K562 (cell line): ENCODE data around the gene WLS.

Source experiments
- ARID2 ChIP-seq: fragments of 450-650 bp; IDR thresholded peaks from 2 replicates; pipeline ENCODE4 v1.6.1; 2017; ENCODE audit warnings: antibody characterized with exemption, mild to moderate bottlenecking
- BRCA1 ChIP-seq, 2 experiments: fragments of 450-650 bp in 1 of 2; sonication (generic) in 1 of 2; formaldehyde crosslinking in 1 of 2; IDR thresholded peaks; 2 replicates each; pipeline versions ENCODE4 v1.5.0 to v1.6.1; 2017 to 2020; ENCODE audit warnings: mild to moderate bottlenecking in 1 of 2, missing genetic modification reagents in 1 of 2
- MAFF ChIP-seq: IDR thresholded peaks from 2 replicates; pipeline ENCODE4 v1.6.1; 2012; ENCODE audit warnings: low read length, improper control_type of control experiment
- NCOR1 ChIP-seq: fragments of 450-650 bp; IDR thresholded peaks from 2 replicates; pipeline ENCODE4 v1.6.1; 2016; ENCODE audit warnings: mild to moderate bottlenecking, moderate library complexity
- PTRF ChIP-seq: fragments of 450-650 bp; IDR thresholded peaks from 2 replicates; pipeline ENCODE4 v1.6.1; 2016; ENCODE audit warnings: mild to moderate bottlenecking, missing genetic modification characterization, missing compliant biosample characterization
- TAF1 ChIP-seq: IDR thresholded peaks from 2 replicates; pipeline ENCODE4 v1.6.1; 2011; ENCODE audit warnings: mild to moderate bottlenecking, low read length, moderate library complexity; ENCODE audit not compliant: insufficient read depth, control insufficient read depth, severe bottlenecking; ENCODE audit errors: extremely low read depth
- U2AF2 ChIP-seq: fragments of 200-400 bp; formaldehyde crosslinking; optimal IDR thresholded peaks from 2 replicates; pipeline ENCODE3; 2017; ENCODE audit warnings: low read depth, mild to moderate bottlenecking, low read length
- YY1 ChIP-seq, 3 experiments: IDR thresholded peaks; 2 replicates each; pipeline ENCODE4 v1.6.1; 2011; ENCODE audit warnings: low read length in 2 of 3, mild to moderate bottlenecking in 2 of 3, moderate library complexity in 2 of 3, borderline replicate concordance in 1 of 3, control low read depth in 1 of 3, low read depth in 1 of 3; ENCODE audit not compliant: insufficient read depth in 3 of 3, insufficient replicate concordance in 2 of 3, control insufficient read depth in 1 of 3, insufficient read length in 1 of 3; ENCODE audit errors: extremely low read depth in 1 of 3
- TF ChIP-seq, protein P1 (sequence below): sonication (generic); formaldehyde crosslinking; IDR thresholded peaks from 2 replicates; pipeline ENCODE4 v1.8.1; 2023; ENCODE audit warnings: missing genetic modification reagents, mild to moderate bottlenecking, borderline replicate concordance

DNA sequence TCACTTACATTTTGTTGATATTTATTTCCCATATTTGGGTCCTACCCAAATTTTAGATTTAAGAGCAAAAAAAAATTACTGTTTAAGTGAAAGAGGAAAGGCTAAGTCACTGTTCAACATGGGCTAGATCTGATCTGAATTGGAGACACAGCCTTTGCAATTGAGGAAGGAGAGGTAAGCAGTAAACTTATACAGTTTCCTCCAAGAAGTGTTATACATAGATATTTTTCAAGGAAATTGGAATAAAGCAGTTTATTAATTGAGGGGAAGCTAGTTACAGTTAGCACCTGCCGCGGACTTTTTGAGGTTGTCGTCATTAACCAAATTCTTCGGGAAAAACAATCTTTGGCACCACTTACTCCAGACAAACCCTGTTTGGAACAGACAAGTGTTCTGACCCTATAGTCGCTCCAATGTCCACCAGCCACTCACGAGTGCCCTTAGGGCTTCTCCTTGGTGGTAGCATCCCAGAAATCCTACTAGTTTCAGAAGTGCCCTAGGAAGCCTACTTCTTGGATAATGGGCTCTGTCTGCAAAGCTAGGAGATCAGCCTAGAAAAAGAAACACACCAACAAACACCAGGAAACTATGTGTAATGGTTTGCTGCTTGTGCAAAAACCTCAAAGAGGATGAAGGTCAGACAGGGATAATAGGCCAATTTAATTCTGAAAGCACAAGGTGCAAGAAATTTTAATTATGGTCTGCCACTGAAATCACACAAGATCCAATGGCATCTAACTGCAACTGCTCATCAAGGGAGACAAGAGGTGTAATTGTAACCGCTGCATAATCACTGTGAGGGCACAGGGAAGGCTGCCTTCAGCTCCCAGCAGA lies 2.5 kb downstream of the WLS start:
- TF ChIP-seq MAFF: no peak
- no peak for TF ChIP-seq BRCA1 (IDR thresholded peaks at IDR 0.05)
- TF ChIP-seq BRCA1 (CRISPR knock-in tag; IDR thresholded peaks at IDR 0.05): no peak
- TF ChIP-seq ARID2: no peak
- no peak for TF ChIP-seq NCOR1
- no peak for TF ChIP-seq YY1 (IDR thresholded peaks at IDR 0.05; ENCODE audit: borderline replicate concordance in 1 of 3, control insufficient read depth in 1 of 3, extremely low read depth in 1 of 3, insufficient read depth in 3 of 3, insufficient read length in 1 of 3, insufficient replicate concordance in 2 of 3, low read depth in 1 of 3, low read length in 2 of 3)
- TF ChIP-seq, protein P1, sequence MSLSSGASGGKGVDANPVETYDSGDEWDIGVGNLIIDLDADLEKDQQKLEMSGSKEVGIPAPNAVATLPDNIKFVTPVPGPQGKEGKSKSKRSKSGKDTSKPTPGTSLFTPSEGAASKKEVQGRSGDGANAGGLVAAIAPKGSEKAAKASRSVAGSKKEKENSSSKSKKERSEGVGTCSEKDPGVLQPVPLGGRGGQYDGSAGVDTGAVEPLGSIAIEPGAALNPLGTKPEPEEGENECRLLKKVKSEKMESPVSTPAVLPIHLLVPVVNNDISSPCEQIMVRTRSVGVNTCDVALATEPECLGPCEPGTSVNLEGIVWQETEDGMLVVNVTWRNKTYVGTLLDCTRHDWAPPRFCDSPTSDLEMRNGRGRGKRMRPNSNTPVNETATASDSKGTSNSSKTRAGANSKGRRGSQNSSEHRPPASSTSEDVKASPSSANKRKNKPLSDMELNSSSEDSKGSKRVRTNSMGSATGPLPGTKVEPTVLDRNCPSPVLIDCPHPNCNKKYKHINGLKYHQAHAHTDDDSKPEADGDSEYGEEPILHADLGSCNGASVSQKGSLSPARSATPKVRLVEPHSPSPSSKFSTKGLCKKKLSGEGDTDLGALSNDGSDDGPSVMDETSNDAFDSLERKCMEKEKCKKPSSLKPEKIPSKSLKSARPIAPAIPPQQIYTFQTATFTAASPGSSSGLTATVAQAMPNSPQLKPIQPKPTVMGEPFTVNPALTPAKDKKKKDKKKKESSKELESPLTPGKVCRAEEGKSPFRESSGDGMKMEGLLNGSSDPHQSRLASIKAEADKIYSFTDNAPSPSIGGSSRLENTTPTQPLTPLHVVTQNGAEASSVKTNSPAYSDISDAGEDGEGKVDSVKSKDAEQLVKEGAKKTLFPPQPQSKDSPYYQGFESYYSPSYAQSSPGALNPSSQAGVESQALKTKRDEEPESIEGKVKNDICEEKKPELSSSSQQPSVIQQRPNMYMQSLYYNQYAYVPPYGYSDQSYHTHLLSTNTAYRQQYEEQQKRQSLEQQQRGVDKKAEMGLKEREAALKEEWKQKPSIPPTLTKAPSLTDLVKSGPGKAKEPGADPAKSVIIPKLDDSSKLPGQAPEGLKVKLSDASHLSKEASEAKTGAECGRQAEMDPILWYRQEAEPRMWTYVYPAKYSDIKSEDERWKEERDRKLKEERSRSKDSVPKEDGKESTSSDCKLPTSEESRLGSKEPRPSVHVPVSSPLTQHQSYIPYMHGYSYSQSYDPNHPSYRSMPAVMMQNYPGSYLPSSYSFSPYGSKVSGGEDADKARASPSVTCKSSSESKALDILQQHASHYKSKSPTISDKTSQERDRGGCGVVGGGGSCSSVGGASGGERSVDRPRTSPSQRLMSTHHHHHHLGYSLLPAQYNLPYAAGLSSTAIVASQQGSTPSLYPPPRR (CRISPR knock-in tag): no peak
- no peak for TF ChIP-seq PTRF (tag)
- no peak for TF ChIP-seq TAF1
- no peak for TF ChIP-seq U2AF2
